Esophagus (tissue), 2 donors: ENCODE results near the gene NDUFAF3. TPM values are rescaled to one million over a fixed set of nuclear protein-coding genes. Genes with fewer than 3 reads are reported as not detected.

Experiments
- H3K27ac ChIP-seq, 2 donors: one replicate each; pipeline ENCODE4 v1.5.1; 2013; ENCODE audit warnings: low read depth in 2 of 2, mild to moderate bottlenecking in 2 of 2, inconsistent platforms in 1 of 2, low read length in 1 of 2, moderate library complexity in 1 of 2
- H3K27me3 ChIP-seq, 2 donors: one replicate each; pipeline ENCODE4 v1.6.1; 2013; ENCODE audit warnings: low read length in 2 of 2, control low read depth in 1 of 2, mild to moderate bottlenecking in 1 of 2; ENCODE audit not compliant: insufficient read depth in 2 of 2, control insufficient read depth in 1 of 2
- H3K36me3 ChIP-seq, 2 donors: one replicate each; pipeline ENCODE4 v1.6.1; 2013; ENCODE audit warnings: low read length in 1 of 2; ENCODE audit not compliant: control insufficient read depth in 2 of 2, insufficient read depth in 2 of 2
- H3K4me1 ChIP-seq, 2 donors: one replicate each; pipeline ENCODE4 v1.6.1; 2013; ENCODE audit warnings: low read length in 1 of 2; ENCODE audit not compliant: control insufficient read depth in 2 of 2, insufficient read depth in 2 of 2
- H3K4me3 ChIP-seq, 2 donors: one replicate each; pipeline ENCODE4 v1.5.1; 2013; ENCODE audit warnings: low read length in 2 of 2, mild to moderate bottlenecking in 2 of 2, low read depth in 1 of 2, moderate library complexity in 1 of 2
- H3K9me3 ChIP-seq, 2 donors: one replicate each; pipeline ENCODE4 v1.6.1; 2013; ENCODE audit warnings: mild to moderate bottlenecking in 2 of 2, low read depth in 1 of 2, low read length in 1 of 2, moderate library complexity in 1 of 2; ENCODE audit not compliant: control insufficient read depth in 2 of 2, insufficient read depth in 1 of 2
- WGBS, 2 donors: extraction: QIAGEN DNeasy Blood & Tissue Kit; methylation state at CpG; one replicate each; pipeline ENCODE4 v1.1.7; 2013; 5-methylcytosine and 5-hydroxymethylcytosine counted together
- polyA plus RNA-seq, 2 donors: library from polyadenylated mRNA; stranded (reverse); fragments of 200-250 nt; gene quantifications; one replicate each; pipeline ENCODE4 v1.2.3, GENCODE V29; 2013
- donor health status: healthy with polysubstance abuse.
- donor health status: Bipolar disorder and iron deficiency.

The NDUFAF3 gene
- polyA plus RNA-seq, 2 donors = 65.1 to 65.7 TPM

DNA sequence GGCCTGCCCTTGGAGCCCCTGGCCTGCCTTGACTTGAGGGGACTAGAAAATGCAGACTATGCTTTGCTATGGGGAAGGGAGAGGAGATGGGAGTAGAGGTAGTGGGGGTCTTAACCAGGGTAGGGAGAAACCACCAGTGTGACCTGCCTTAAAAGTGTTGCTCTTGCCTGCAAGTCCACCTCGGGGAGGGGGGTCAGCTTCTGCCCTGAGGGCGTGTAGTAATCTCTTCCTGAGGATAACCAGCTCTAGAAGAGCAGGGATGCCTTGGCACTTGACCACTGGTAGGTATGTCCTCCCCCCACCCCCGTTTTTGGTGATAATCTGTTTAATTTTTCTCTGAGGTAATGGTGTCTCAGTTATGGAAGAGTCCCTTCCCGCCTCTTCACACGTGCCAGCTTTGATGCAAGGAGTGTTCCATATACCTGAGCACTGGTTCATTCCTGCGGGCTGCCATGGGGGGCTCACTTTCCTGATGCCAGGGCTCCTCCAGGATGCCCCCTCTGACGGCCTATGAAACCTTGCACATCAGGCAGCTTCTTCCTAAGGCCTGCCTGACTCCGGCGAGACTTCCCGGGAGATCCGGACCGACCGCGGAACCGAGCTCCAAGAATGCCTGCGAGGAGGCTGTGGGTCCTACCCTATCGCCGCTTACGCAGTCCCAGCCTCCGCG lies 32.7 kb upstream of the NDUFAF3 start:
- Histone ChIP-seq H3K4me1 (peaks cover 3 to 12% of the 10 kb centered on the region in 2 donors), H3K9me3 (no peaks in the 10 kb centered on the region), H3K36me3 (peaks cover 0 to 7% of the 10 kb centered on the region in 2 donors), H3K27me3 (no peaks in the 10 kb centered on the region), H3K4me3 (peak overlapping the region; percentile 88 to 91), H3K27ac (peak overlapping the region; percentile 92 to 95)
- 4 to 6% methylated on average over 21 of the region's 21 CpGs for WGBS, 2 donors

DNA sequence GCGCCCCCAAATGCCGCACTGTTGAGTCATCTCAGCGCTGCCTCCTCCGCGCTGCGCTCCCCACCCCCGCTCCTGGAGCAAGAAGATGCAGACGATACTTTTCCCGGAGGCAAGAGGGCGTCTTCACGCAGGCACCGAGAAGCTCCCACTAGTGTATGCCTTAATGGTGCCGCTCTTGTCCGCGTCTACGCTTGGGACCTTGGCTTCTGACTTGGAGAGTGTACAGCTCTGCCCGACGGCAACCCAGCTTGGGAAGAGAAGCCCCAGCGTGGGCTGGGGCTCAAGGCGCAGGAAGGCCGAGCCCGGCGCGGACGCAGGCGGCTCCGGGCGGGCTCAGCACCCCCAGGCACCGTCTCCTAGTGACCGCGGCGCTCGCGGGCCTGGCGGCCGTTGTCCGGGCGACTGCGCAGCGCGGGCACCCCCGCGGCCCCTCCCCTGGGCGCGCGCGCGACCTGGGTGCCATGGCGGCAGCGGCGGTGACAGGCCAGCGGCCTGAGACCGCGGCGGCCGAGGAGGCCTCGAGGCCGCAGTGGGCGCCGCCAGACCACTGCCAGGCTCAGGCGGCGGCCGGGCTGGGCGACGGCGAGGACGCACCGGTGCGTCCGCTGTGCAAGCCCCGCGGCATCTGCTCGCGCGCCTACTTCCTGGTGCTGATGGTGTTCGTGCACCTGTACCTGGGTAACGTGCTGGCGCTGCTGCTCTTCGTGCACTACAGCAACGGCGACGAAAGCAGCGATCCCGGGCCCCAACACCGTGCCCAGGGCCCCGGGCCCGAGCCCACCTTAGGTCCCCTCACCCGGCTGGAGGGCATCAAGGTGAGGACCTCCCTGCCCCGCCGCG lies 31.9 kb upstream of the NDUFAF3 start, which contains the start of gene P4HTM:
Gene P4HTM (plus strand): TSS at position 446 of the 840 bp plus-strand sequence. CDS start 16 bp downstream, at position 462.
- Histone ChIP-seq H3K27me3 (no peaks in the 10 kb centered on the region), H3K4me3 (peak within 1 kb of the TSS; percentile 88 to 91), H3K4me1 (peaks cover 3 to 12% of the 10 kb centered on the region in 2 donors), H3K9me3 (no peaks in the 10 kb centered on the region), H3K36me3 (peaks cover 0 to under 1% of the 10 kb centered on the region in 2 donors), H3K27ac (peak within 1 kb of the TSS; percentile 92 to 95)
- 0 to 1% methylated on average over 69 to 91 of the region's 91 CpGs for WGBS, 2 donors

DNA sequence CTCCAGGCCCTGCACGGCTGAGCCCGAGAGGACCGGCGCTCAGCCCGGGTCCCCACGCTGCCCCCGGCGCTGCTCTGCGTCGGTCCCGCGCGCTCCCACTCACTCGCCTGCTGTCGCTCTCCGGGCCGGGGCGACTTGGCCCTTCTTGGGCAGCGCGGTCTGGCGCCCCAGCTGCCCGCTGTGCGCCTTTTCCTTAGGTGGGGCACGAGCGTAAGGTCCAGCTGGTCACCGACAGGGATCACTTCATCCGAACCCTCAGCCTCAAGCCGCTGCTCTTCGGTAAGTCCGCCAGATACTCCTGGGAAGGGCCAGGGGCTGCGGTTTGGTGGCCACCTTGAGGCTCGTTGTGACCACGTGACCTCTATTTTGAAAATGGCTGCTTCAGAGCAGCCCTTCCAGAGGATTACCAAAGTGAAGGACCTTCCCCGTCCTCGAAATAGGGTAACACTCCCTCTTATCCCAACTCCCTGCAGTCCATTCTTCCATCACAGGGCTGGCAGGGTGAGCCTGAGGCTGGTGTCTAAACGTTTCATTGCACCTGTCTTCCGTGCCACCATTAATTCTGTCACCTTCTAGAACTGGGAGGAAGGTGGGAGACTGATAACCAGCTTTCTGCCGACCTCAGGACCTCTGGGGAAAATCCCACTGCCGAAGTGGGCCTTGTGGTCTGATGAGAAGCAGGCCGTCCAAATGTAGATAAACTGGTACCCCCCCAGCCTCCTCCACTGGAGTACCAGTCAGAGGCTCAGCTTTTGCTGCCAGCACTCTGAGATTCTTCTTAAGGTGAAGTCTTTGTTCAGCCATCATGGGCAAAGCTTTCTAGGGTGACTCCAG lies 31.1 kb upstream of the NDUFAF3 start:
- 4 to 6% methylated on average over 34 to 40 of the region's 40 CpGs for WGBS, 2 donors
- peak overlapping the region; percentile 88 to 91 for H3K4me3 ChIP-seq
- H3K9me3 ChIP-seq = no peaks in the 10 kb centered on the region
- H3K27me3 ChIP-seq = no peaks in the 10 kb centered on the region
- H3K27ac ChIP-seq = peak overlapping the region; percentile 92 to 95
- peaks cover 0 to 2% of the 10 kb centered on the region in 2 donors for H3K36me3 ChIP-seq
- H3K4me1 ChIP-seq = peaks cover 3 to 12% of the 10 kb centered on the region in 2 donors

DNA sequence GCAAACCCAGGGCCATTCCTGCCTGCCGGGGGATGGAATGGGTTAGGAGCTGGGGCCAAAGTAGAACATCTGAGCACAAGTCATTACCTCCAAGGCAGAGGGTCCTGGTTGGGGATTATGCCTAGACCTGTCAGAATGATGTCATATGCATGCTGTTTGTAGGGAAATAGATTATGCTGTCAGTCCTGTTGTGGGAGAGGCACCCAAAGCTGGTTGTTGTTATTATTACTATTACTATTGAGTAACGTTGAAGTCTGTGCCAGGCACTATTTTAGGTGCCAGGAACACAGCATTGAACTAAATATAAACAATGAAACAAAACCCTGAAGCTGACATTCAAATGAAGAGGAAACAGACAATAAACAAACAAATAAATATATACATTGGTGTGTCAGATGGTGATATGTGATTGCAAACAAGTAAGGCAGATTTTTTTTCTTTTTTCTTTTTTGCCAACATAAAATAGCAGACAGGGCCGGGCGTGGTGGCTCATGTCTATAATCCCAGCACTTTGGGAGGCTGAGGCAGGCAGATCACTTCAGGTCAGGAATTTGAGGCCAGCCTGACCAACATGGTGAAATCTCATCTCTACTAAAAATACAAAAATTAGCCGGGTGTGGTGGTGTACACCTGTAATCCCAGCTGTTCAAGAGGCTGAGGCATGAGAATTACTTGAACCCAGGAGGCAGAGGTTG lies 29.9 kb upstream of the NDUFAF3 start:
- Histone ChIP-seq H3K4me3 (no peak overlapping the region), H3K9me3 (no peaks in the 10 kb centered on the region), H3K36me3 (peaks cover 0 to 6% of the 10 kb centered on the region in 2 donors), H3K27me3 (no peaks in the 10 kb centered on the region), H3K27ac (peak overlapping the region in 1 of 2 donors; percentile 37), H3K4me1 (peaks cover 3 to 12% of the 10 kb centered on the region in 2 donors)
- WGBS, 2 donors = 61 to 66% methylated on average over 5 of the region's 5 CpGs

DNA sequence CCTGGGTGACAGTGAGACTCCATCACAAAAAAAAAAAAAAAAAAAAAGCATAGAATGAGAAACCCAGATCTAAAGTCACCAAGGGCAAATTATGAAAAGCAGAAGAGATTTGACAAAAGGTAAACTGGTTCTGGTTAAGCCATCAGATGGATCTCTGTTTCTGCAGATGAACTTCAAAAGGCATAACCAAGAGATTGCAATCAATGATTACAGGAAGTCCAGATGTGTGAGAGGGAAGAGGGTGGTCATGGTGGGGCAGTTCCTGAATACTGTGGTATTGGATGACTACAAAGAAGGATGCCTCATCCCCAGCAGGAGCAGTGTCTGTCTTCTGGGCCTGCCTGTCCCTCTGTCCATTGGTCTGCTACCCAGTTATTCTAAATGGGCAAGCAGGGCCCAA lies 28.1 kb upstream of the NDUFAF3 start:
- Histone ChIP-seq H3K27ac (no peak overlapping the region), H3K36me3 (peaks cover 0 to 6% of the 10 kb centered on the region in 2 donors), H3K4me1 (peaks cover 3 to 12% of the 10 kb centered on the region in 2 donors), H3K27me3 (no peaks in the 10 kb centered on the region), H3K4me3 (no peak overlapping the region), H3K9me3 (no peaks in the 10 kb centered on the region)

DNA sequence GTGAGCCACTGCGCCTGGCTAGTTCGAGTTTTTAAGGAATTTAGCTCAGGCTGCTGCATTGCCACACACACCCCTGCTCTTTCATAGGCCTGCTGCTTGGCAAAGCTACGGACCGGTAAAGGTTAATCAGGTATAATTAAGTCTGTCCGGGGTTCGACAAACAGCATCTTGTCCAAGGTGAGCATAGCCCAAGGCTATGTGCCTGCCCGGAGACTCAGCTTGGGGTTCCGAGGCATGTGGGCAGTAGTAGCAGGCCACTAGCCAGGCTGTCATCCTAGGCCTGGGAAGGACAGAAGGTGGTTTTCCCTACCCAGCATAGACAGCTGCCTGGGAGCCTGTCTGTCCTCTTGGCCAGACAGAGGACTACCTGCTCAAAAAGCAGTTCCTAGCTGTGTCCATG lies 25.3 kb upstream of the NDUFAF3 start:
- Histone ChIP-seq H3K4me1 (peaks cover 0 to 2% of the 10 kb centered on the region in 2 donors), H3K9me3 (no peaks in the 10 kb centered on the region), H3K36me3 (peaks cover 0 to 6% of the 10 kb centered on the region in 2 donors), H3K27ac (no peak overlapping the region), H3K4me3 (no peak overlapping the region), H3K27me3 (no peaks in the 10 kb centered on the region)
- WGBS, 2 donors = 90 to 93% methylated on average over 8 of the region's 8 CpGs

DNA sequence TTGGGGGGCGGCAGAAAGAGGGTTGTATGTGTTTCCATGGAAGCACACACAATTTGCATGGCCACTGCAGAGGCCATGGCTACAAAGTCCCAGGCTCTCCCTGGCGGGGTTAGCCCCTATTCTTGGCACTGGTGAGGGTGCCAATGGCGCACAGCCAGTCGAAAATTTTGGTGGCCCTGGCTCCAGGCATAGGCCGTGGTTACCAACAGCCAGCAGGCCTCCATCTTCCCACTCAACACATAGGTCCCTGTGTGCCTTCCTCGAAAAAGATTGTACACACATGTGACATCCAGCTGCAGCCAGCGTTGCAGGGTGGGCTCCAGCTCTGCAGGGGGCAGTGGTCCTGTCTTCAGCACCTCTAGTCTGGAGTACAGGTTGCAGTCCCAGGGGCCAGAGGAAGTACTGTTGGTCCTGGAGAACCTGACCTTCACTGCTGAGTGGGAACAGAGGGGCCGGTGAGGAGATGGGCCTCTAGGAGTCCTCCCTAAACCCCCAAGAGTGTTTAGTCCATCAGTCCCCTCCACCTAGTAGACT lies 24.8 kb upstream of the NDUFAF3 start:
- 84 to 86% methylated on average over 8 of the region's 8 CpGs for WGBS, 2 donors
- H3K27me3 ChIP-seq = no peaks in the 10 kb centered on the region
- no peaks in the 10 kb centered on the region for H3K9me3 ChIP-seq
- no peak overlapping the region for H3K27ac ChIP-seq
- H3K4me3 ChIP-seq = no peak overlapping the region
- peaks cover 0 to 6% of the 10 kb centered on the region in 2 donors for H3K36me3 ChIP-seq
- H3K4me1 ChIP-seq = no peaks in the 10 kb centered on the region

DNA sequence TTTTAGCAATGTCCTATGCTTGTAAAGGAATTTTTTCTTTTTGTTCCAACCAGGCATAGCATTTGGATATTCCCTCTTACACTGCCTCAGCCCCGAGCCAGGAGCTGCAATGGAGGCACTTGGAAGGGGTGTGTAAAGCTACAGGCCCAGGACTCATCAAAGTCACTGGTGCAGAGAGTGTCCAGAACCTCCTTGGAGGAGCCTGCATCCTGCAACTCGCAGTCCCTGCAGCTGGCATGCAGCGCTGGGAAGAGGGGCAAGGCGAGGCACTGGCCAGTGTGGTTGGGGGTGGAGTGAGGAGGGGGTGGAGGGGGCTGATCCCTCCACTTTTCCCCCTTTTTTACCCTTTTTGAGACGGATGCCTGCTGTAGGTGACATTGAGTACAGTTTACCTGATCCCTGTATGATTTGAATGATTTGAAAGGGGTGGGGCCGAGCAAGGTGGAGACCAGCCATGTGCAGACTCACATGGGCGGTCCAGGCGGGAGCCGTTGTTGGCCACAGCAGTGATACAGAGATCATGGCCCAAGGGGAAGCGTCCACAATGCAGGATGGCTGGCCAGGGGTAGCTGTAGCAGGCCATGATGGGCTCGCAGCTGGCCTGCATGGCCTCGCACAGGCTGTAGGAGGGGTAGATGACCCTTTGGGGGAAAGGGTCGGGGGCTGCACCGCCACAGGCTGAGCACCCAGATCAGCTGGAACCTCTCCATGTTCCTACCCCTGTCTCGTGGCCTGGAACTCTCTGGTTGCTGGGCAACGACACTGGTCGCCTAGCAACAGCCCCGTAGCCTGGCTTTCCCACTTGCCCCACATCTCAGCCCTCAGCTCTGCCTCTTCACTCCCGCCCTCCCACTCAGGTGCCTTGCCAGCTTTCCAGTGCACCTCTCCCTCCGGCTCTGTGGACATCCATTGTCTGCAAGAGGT lies 23.9 kb upstream of the NDUFAF3 start:
- Histone ChIP-seq H3K4me3 (no peak overlapping the region), H3K27me3 (no peaks in the 10 kb centered on the region), H3K9me3 (no peaks in the 10 kb centered on the region), H3K4me1 (no peaks in the 10 kb centered on the region), H3K27ac (no peak overlapping the region), H3K36me3 (peaks cover 0 to 6% of the 10 kb centered on the region in 2 donors)
- 79 to 81% methylated on average over 20 of the region's 20 CpGs for whole genome bisulfite sequencing, 2 donors
